HG03469 (cell line): ENCODE data around the gene ASNSD1.
A peak's percentile ranks its signal among the peaks of the same experiment; 100 is the strongest.

Source experiments
- ATAC-seq: cut with Tn5 transposase; IDR thresholded peaks from one replicate; pipeline ENCODE4 v1.9.1; 2021; ENCODE audit warnings: mild to moderate bottlenecking, moderate library complexity, moderate number of reproducible peaks; ENCODE audit not compliant: unreplicated experiment

Gene ASNSD1

DNA sequence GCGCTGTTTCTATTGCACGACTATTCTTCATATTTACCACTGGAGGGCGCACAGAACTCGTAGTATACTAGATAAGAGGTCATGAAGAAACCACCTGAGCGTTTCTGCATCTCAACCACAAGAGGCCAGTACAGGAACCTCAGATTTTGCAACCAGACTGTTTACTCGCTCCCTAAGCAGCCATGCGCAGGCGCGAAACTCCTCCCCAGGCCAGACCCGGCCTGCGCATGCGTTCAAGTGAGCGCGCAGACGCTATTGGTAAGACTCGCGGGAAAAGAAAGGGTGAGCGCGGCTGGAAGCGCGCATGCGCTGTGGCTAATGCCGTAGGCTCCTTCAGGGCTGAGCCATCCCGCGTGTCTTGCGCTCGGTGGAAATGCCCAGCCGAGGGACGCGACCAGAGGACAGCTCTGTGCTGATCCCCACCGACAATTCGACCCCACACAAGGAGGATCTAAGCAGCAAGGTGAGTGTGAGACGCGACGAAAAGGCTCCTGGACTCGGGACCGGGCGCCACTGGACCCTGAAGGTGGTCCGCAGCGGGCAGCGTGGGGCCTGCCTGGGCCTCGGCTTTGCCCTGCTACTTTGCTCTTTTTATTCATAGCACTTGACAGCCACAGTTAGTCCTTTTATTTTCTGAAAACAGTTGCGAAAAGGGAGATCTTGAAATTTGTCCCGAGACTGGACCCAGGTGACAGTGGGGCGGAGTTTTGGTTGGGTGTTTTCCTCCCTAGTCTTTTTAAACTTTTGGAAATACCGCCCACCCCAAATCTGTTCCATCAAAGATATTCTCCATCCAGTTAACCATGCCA is at the start of gene ASNSD1:
TSS of gene ASNSD1 (plus strand) at position 312 of the 809 bp plus-strand sequence. CDS start 4,674 bp downstream, outside the sequence.
- peak; percentile 89 for ATAC-seq

GRCh38 chr2:189613077-189613636 is 48.1 kb upstream of the ASNSD1 start:
- no peak for ATAC-seq

DNA sequence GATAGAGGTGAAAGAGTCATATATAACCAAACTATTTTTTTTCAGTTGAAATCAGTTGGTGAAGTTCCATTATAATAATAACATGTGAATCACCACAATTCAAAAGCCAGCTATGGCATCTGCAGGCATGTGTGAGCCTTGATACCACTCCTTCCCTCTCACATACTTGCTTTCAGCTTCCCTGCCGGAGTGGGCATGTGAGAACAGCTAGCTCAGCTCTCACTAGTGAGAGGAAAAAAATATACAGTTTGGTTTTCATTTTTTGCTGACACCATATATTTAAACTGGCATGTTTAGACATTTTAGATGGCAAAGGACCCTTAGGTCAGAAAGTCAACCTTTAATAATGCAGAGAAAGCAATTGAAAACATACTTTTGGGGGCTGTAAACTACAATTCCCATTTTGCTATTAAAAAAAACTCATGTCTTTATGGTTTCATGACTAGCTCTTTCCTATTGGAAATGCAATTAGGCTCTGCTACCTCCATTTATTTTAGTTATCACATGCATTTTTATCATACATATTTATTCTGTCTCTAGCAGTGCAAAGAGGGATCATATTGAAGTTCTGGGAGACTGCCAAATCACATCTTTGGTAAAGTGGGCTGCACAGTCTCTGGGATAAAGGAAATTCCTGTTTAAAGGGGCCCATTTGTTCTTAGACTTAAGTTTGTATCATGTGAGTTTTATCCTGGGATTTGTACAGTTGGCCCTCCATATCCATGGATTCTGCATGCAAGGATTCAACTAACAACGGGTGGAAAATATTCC is 47.4 kb upstream of the ASNSD1 start:
- ATAC-seq = no peak

- ATAC-seq = no peak
Observed at GRCh38 chr2:189614585-189614984, 46.7 kb upstream of the ASNSD1 start.

DNA sequence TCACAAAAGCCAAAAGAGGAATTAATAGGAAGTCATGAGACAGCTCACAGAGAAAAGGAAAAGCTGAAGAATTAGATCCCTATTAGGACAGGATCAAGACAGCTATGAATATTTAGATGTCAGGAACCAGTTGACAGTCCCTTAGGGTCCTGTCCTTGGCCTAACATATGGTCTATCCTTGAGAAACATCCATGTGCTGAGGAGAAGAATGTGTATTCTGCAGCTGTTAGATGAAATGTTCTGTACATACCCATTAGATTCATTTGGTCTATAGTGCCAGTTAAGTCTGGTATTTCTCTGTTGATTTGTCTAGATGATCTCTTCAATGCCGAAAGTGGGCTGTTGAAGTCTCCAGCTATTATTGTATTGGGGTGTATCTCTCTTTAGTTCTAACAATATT is 43.1 kb upstream of the ASNSD1 start:
- no peak for ATAC-seq

DNA sequence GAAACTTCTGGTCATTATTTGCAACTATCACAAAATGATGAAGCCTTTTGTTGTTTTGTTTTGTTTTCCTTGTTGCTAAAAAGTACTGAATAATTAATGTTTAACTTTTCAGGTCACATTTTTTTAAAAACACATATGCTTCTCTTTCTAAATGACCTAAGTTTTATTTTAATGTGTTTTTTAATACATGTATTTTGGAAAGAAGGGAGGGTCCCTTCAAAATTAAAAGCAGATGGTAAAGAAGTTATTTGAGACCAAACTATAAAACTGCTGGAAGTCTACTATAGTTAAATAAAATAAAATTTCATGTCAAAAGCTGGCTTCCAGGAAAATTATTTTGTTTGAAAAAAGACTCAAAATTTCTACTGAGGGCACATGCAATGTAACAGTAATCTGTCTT is 39.5 kb upstream of the ASNSD1 start:
- ATAC-seq = no peak

- ATAC-seq = no peak
Observed at GRCh38 chr2:189623049-189623448, 38.2 kb upstream of the ASNSD1 start.

DNA sequence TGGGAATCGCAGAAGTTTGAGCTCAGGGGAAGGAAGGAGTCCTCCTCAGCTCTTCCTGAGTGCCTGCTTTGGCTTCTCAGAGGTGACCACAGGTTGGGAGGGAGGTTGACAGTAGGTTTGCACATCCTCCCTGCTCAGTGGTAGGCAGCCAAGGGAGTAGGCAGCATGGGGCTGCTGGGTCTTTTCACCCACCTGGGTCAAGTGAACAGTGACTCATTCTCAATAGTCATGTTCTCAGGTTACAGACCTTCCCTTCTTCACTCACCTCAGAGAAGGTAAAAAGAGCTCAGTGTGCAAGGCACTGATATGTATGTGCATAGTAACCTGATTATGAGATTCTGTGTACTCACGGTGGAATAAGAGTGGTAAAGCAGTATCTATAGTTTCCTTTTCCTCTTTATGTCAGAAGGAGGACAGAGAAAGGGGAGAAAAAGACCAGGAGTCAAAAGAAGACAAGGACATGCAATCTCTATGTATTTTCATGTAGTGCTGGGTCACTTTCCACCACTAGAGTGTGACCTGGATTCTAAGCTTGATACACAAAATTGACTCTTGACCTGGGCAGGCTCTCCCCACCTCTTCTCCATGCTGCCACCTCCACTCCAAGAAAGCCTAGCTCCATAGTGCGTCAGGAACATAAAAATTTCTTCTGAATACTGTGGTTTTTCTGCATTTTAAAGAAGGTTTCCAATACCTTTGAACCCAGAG is 36.5 kb upstream of the ASNSD1 start:
- no peak for ATAC-seq

GRCh38 chr2:189625636-189626035 is 35.6 kb upstream of the ASNSD1 start:
- no peak for ATAC-seq

GRCh38 chr2:189627789-189628188 is 33.5 kb upstream of the ASNSD1 start:
- ATAC-seq = no peak

DNA sequence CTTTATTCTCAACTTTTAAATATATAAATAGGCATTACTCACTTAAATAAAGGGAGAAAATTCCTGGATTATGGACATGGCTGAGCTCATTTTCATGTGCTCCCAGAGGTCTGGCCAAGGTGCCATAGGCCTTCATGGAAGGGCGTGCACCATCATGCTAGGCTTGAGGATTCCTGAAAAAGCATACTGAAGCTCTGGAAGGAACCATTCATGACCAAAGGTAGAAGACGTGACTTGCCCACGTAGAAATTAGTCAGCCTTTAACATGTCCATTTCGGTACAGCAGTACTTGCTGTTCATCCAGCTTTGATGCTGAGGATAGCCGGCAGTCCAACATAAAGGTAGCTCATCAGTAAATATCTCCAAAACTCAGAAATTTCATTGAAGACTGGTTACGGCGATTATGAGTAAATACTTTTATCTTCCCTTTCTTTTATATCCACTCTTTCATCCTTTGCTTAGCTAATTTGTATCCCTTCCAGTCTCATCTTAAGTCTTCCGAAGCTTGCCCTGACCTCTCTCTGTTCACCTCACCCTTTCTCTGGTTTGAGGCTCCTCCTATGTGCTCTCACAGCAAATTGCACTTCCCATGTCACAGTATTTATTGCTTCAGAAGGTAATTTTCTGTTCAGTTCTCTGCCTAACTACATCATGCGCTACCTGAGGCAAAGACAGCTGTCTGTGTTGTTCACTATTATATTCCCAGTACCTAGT is 32.3 kb upstream of the ASNSD1 start:
- ATAC-seq = no peak

GRCh38 chr2:189629531-189630453 is 31.5 kb upstream of the ASNSD1 start:
- no peak for ATAC-seq

DNA sequence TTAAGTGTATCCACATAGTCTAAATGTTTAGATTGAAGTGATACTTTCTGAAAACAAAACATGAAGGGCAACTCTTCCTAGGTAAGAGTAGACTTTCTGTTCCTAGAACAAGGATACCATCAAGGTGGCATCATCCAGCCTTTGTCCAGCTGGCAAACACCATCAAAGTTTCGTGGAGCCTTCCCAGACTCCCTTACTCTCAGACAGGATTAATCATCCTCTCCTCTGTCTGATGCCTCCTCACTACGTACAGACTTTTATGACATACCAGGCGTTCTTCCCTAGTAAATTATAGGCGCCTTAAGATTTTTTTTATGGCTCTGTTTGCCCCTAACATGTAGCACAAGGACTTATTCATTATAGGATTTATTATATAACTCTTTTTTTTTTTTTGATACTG is 29.4 kb upstream of the ASNSD1 start:
- no peak for ATAC-seq

GRCh38 chr2:189633392-189633811 is 27.9 kb upstream of the ASNSD1 start:
- ATAC-seq = no peak

GRCh38 chr2:189635353-189635752 is 25.9 kb upstream of the ASNSD1 start:
- no peak for ATAC-seq

DNA sequence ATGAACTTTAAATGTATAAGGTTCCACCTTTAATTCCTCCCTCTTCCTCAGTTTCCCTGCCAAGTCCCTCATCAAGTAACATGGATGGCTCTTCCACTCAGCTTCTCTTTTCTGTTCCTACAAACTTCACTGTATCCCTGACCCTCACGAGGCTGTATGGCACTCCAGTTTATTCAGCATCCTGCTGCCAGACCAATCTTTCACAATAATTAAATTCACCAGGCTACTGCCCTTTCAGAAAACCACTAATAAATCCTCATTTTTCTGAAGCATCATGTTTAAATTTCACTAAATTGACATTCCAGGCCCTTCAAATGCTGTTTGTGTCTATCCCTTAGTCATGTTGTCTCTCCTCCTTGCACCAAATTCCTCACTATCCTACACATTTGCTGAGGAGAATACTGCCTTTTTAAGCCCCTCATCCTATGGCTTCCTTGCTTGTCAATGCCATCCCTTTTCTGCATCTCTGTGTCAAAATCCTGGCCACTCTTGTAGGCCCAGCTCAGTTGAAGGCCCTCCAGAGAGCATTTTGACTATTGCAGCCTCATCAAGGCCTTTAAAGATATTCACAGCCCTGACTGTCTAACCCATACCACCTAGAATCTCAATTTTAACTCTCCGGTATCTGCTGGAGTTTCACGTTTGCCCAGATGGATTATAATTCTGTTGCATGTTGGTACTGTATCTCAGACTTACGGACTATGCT is 22.8 kb upstream of the ASNSD1 start:
- no peak for ATAC-seq

- ATAC-seq = no peak
Observed at GRCh38 chr2:189639007-189639609, 22.2 kb upstream of the ASNSD1 start.

DNA sequence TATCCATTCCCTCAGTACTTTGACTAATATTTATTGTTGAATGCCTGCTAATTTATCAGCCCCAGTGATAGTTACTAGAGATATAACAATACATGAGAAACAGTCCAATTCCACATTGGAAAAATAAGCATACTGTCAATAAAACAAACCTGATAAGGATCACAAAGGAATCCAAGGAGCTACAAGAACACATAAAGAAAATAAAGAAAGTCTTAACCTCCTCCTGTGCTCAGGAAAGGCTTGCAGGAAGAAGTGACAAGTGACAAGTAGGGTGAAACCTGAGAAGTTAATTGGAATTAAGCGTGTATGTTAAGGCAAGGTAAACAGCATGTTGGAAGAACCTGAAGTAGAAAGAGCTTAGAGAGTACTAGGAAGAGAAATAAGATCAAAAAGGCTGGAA is 20.3 kb upstream of the ASNSD1 start:
- ATAC-seq = no peak
